KOPT-K1 (cell line): ENCODE data around the gene RETREG3.
"Not testable (repeated sequence)": the region's sequence is repeated elsewhere in the genome, so short reads cannot be mapped to it uniquely, and the experiment has no call there.

ENCODE experiments used
- H3K27ac ChIP-seq: fragments of 200-600 bp; sonication (generic); 2 replicates; pipeline ENCODE4 v1.5.1; 2016; ENCODE audit warnings: antibody characterized with exemption, mild to moderate bottlenecking, low read depth, low read length; ENCODE audit not compliant: poor library complexity, severe bottlenecking
- H3K36me3 ChIP-seq: fragments of 200-600 bp; sonication (generic); 2 replicates; pipeline ENCODE4 v1.5.1; 2017; ENCODE audit warnings: antibody characterized with exemption, mild to moderate bottlenecking, low read length, moderate library complexity; ENCODE audit not compliant: insufficient read depth
- H3K9me3 ChIP-seq: fragments of 200-600 bp; sonication (generic); 2 replicates; pipeline ENCODE4 v1.5.1; 2017; ENCODE audit warnings: antibody characterized with exemption, low read length, mild to moderate bottlenecking; ENCODE audit not compliant: insufficient read depth, poor library complexity, severe bottlenecking

The RETREG3 gene

GRCh38 chr17:42554250-42555121, 54.7 kb downstream of the RETREG3 start:
- Histone ChIP-seq H3K27ac (peak overlapping the region; percentile 67), H3K36me3 (no peaks in the 10 kb centered on the region), H3K9me3 (no peaks in the 10 kb centered on the region)

- peak overlapping the region; percentile 67 for H3K27ac ChIP-seq
- H3K9me3 ChIP-seq, result no peaks in the 10 kb centered on the region
- H3K36me3 ChIP-seq, result no peaks in the 10 kb centered on the region
Measured at GRCh38 chr17:42553866-42554249, 55.3 kb downstream of the RETREG3 start.

- H3K27ac ChIP-seq, result no peak overlapping the region
- H3K9me3 ChIP-seq, result no peaks in the 10 kb centered on the region
- H3K36me3 ChIP-seq, result no peaks in the 10 kb centered on the region
Measured at GRCh38 chr17:42553161-42553818, 55.9 kb downstream of the RETREG3 start.

- not testable (repeated sequence) for H3K27ac ChIP-seq, H3K36me3 ChIP-seq, H3K9me3 ChIP-seq
Measured at GRCh38 chr17:42552736-42553135, 56.4 kb downstream of the RETREG3 start, which contains the start of gene HSD17B1. TSS of gene HSD17B1 (plus strand) at chr17:42552923. CDS start at chr17:42552934, 11 bp downstream.

- no peak overlapping the region for H3K27ac ChIP-seq
- H3K36me3 ChIP-seq, result no peaks in the 10 kb centered on the region; the same call in 1 of the 2 replicates
- H3K9me3 ChIP-seq, result no peaks in the 10 kb centered on the region
Measured at GRCh38 chr17:42548993-42549755, 60.0 kb downstream of the RETREG3 start.

- Histone ChIP-seq H3K36me3 (no peaks in the 10 kb centered on the region; the same call in 1 of the 2 replicates), H3K27ac (no peak overlapping the region), H3K9me3 (no peaks in the 10 kb centered on the region)
Measured at GRCh38 chr17:42548070-42548837, 60.9 kb downstream of the RETREG3 start.

- peaks cover 4% of the 10 kb centered on the region; the same call in 1 of the 2 replicates for H3K36me3 ChIP-seq
- no peak overlapping the region for H3K27ac ChIP-seq
- no peaks in the 10 kb centered on the region for H3K9me3 ChIP-seq
Measured at GRCh38 chr17:42547698-42548069, 61.5 kb downstream of the RETREG3 start.

GRCh38 chr17:42547001-42547461, 62.1 kb downstream of the RETREG3 start:
- Histone ChIP-seq H3K27ac (no peak overlapping the region), H3K9me3 (no peaks in the 10 kb centered on the region), H3K36me3 (peaks cover 8% of the 10 kb centered on the region; the same call in 1 of the 2 replicates)

GRCh38 chr17:42545755-42546505, 63.2 kb downstream of the RETREG3 start:
- not testable (repeated sequence) for H3K9me3 ChIP-seq, H3K27ac ChIP-seq, H3K36me3 ChIP-seq

- no peak overlapping the region for H3K27ac ChIP-seq
Measured at GRCh38 chr17:42544874-42545283, 64.3 kb downstream of the RETREG3 start.

GRCh38 chr17:42543190-42544079, 65.7 kb downstream of the RETREG3 start:
- Histone ChIP-seq H3K9me3 (no peaks in the 10 kb centered on the region), H3K27ac (no peak overlapping the region), H3K36me3 (peaks cover 8% of the 10 kb centered on the region; the same call in 1 of the 2 replicates)

More at GRCh38 chr17:42544874-42545283, 64.3 kb downstream of the RETREG3 start:
- Histone ChIP-seq H3K36me3 (peaks cover 8% of the 10 kb centered on the region; the same call in 1 of the 2 replicates), H3K9me3 (no peaks in the 10 kb centered on the region)

GRCh38 chr17:42541041-42541833, 67.9 kb downstream of the RETREG3 start:
- Histone ChIP-seq H3K36me3 (peaks cover 8% of the 10 kb centered on the region; the same call in 1 of the 2 replicates), H3K27ac (peak overlapping the region; percentile 12), H3K9me3 (no peaks in the 10 kb centered on the region)
